ENCODE results near the gene CMC1.

The CMC1 gene

DNA sequence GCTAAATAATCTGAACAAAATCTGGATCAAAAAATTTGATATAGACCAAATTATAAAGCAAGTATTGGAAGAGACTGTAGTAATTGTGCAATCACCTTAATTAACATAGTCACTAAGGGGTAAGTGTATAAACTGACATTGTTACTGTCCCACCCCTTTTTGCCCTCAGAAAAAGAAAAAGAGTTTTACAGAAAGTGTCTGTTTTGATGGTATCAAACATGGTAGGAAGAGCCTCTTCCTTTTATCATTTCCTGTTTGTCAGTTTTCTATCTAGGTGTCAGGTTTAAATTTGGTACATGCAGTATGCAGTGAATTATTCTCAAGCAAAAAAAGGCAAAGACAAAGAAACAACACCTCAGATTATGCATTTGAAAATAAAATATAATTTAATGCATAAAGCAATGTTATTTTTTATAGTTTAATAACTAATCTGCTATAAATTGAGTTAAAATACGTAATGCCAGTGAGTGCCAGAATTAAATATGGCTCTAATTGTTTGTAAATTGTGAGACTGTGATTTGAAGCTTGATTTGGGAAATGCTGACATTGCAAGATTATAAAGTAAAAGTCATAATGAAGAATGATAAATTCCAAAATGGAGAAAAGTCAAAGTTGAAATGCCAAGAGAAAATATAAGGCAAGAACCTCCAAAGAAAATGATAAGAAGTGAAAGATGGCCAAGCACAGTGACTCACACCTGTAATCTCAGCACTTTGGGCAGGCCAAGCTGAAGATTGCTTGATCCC lies 30.3 kb upstream of the CMC1 start:
- TF ChIP-seq, protein P1, sequence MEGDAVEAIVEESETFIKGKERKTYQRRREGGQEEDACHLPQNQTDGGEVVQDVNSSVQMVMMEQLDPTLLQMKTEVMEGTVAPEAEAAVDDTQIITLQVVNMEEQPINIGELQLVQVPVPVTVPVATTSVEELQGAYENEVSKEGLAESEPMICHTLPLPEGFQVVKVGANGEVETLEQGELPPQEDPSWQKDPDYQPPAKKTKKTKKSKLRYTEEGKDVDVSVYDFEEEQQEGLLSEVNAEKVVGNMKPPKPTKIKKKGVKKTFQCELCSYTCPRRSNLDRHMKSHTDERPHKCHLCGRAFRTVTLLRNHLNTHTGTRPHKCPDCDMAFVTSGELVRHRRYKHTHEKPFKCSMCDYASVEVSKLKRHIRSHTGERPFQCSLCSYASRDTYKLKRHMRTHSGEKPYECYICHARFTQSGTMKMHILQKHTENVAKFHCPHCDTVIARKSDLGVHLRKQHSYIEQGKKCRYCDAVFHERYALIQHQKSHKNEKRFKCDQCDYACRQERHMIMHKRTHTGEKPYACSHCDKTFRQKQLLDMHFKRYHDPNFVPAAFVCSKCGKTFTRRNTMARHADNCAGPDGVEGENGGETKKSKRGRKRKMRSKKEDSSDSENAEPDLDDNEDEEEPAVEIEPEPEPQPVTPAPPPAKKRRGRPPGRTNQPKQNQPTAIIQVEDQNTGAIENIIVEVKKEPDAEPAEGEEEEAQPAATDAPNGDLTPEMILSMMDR (IDR thresholded peaks at IDR 0.05; ENCODE audit: low read depth, low read length, missing control alignments): no peak
- DNase-seq (ENCODE audit: low read depth): no peak
- in situ Hi-C loops (cut with HindIII; ENCODE audit: low sequenced_read_pairs): no loop called here
- H3K4me3 ChIP-seq (ENCODE audit: low read depth, low read length): no peak overlapping the region

DNA sequence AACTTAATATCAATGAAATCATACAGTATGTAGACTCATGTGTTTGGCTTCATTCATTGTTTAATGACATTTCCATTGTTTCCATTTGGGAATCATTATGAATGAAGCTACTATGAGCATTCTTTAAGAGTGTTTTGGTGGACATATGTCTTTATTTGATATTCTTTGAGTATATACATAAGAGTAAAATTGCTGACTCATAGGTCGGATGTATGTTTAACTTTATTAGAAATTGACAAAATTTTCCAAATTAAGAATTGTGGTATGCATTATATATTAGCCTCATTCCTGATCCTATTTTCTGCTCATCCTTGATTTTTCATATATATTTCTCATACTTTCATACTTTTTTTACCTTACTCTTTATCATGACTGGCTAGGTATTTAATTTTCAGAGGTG lies 28.7 kb upstream of the CMC1 start:
- DNase-seq (ENCODE audit: low read depth): no peak
- in situ Hi-C loops (cut with HindIII; ENCODE audit: low sequenced_read_pairs): no loop called here
- H3K4me3 ChIP-seq (ENCODE audit: low read depth, low read length): no peak overlapping the region
- TF ChIP-seq, protein P1 (IDR thresholded peaks at IDR 0.05; ENCODE audit: low read depth, low read length, missing control alignments): no peak

DNA sequence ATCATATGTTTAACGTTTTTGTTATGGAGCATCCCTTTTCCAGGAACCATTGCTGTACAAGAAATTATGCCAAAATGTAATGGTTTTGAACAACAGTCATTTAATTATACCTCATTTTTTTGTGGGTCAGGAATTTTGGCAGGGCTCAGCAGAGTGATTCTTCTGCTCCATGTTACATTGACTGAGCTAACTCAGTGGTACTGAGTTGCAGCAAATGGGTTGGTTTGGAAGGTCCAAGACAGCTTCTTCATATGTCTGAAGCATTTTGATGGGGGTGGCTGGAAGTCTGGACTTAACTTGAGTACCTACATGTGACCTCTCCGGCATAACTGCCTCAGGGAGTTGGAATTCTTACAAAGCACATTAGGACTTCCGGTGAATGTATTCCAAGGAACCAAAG lies 26.0 kb upstream of the CMC1 start:
- H3K4me3 ChIP-seq (ENCODE audit: low read depth, low read length): no peak overlapping the region
- in situ Hi-C loops (cut with HindIII; ENCODE audit: low sequenced_read_pairs): no loop called here
- DNase-seq (ENCODE audit: low read depth): no peak
- TF ChIP-seq, protein P1 (IDR thresholded peaks at IDR 0.05; ENCODE audit: low read depth, low read length, missing control alignments): no peak

DNA sequence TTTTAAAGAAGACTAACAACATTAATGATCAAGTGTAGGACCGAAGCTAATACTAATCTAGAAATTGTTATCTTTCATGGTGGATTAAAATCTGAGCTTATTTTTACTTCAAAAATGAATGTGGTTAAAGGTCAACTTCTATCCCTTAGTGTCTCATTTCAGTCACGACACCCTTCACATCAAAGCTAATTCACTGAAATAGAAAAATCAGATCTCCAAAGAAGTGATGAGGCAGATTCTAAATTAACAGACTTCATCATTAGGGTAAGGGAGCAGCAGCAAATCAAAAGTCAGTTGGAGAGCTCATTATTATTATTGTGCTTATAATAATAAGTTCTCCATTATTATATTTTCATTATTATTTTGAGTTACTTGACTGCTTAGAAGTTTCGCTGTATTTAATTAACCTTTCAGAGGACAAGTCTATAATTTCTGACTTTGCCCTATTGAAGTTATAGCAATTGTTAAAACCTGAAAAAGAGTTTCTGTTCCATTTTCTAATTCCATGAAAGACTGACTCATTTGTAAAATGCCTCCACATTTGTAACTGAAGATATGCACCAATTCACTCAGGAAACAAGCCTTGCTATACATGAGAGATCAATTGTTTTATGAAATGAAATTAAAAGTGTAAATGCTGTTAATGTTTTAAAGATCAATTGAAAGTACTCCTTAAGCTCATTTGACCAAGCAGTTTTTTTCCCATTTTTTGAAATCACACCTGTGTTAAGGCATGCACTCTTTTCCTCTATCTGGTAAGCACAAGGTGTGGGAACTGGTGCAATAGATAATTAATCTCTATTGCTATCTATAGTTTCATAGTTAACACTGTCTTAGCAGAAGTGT lies 23.1 kb upstream of the CMC1 start:
- H3K4me3 ChIP-seq (ENCODE audit: low read depth, low read length): no peak overlapping the region
- TF ChIP-seq, protein P1 (IDR thresholded peaks at IDR 0.05; ENCODE audit: low read depth, low read length, missing control alignments): no peak
- in situ Hi-C loops (cut with HindIII; ENCODE audit: low sequenced_read_pairs): no loop called here
- no peak for DNase-seq (ENCODE audit: low read depth)

DNA sequence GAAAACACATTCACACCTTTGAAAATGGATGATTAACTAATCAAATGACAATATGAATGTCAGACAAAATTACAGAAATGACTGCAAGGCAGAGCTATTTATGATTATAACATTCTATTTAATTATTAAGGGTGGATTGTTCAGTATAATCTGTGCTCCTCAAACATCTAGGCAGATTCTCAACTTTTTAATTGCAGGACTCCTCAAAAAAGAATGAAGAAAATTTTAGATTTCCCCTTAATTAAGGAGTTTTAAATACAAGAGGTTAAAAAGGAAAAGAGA lies 22.6 kb upstream of the CMC1 start:
- DNase-seq (ENCODE audit: low read depth): no peak
- in situ Hi-C loops (cut with HindIII; ENCODE audit: low sequenced_read_pairs): no loop called here
- TF ChIP-seq, protein P1 (IDR thresholded peaks at IDR 0.05; ENCODE audit: low read depth, low read length, missing control alignments): no peak
- no peak overlapping the region for H3K4me3 ChIP-seq (ENCODE audit: low read depth, low read length)

DNA sequence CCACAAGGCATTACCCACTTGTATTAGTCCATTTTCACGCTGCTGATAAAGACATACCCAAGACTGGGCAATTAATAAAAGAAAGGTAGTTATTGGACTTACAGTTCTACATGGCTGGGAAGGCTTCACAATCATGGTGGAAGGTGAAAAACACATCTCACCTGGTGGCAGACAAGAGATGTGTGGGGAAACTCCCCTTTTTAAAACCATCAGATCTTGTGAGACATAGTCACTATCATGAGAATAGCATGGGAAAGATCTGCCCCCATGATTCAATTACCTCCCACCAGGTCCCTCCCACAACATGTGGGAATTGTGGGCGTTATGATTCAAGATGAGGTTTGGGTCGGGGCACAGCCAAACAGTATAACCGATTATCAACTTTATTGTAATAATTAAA lies 17.0 kb upstream of the CMC1 start:
- TF ChIP-seq, protein P1 (IDR thresholded peaks at IDR 0.05; ENCODE audit: low read depth, low read length, missing control alignments): no peak
- in situ Hi-C loops (cut with HindIII; ENCODE audit: low sequenced_read_pairs): no loop called here
- no peak for DNase-seq (ENCODE audit: low read depth)
- no peak overlapping the region for H3K4me3 ChIP-seq (ENCODE audit: low read depth, low read length)

Data from astrocyte of the cerebellum (primary cell).